Activated CD8-positive, alpha-beta memory T cell treated with anti-CD3 and anti-CD28 coated beads, Interleukin-2, amount 50 U/mL, for 1 hour (primary cell): ENCODE results near the gene ZNF423.

Experiments used
- DNase-seq: peaks from one replicate; pipeline ENCODE4 v3.0.0-alpha.2; 2020; ENCODE audit errors: extremely low read depth

ZNF423 gene

DNA sequence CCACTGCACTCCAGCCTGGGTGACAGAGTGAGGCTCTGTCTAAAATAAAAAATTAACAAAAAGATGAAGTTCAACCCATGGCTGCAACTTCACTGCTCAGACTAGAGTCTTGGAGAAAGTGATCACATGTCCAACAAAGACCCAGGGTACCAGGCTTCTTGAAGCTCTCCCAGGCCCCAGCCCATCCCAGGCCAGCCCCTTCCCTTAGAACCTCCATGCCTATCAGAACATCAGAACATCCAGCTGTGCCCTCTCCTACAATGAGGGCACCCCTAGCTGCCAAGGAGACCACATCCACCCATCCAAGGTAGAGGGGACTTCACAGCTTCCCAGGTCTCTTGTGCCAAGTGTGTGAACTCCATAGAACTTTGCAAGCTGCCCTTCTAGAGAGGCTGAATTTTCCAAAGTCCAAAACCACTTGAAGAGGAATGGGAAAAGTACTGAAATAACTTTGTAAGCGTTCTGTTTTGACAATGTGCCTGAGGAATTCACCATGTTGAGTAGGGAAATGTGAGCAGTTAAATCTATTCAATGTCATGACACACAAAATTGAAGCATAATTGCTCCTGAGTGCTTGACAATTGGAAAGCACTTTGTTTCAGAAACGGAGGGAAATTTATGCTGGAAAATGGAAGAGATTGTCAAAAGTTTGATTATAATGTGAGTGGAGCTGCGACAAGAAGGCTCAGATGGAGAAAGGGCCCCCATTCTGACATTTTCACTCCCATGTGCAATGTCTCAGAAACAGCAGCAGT lies 230.4 kb downstream of the ZNF423 start:
- DNase-seq, result no peak

GRCh38 chr16:49623501-49624266 lies 232.2 kb downstream of the ZNF423 start:
- DNase-seq, result no peak

GRCh38 chr16:49622421-49623402 lies 233.2 kb downstream of the ZNF423 start:
- DNase-seq, result no peak

DNA sequence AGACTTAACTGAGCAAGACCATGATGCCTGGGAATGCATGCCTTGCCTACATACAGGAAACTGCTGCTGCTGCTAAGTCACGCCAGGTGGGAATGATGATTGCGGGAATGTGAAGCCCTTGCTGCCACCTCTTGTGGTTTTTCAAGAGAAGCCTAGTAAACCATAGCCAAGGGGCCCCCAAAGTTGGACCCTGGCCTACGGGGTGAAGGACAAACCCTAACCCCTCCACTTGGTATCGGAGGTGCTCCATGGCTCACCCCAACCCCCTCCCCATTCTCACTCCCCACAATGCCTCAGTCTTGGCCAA lies 233.9 kb downstream of the ZNF423 start:
- no peak for DNase-seq

DNA sequence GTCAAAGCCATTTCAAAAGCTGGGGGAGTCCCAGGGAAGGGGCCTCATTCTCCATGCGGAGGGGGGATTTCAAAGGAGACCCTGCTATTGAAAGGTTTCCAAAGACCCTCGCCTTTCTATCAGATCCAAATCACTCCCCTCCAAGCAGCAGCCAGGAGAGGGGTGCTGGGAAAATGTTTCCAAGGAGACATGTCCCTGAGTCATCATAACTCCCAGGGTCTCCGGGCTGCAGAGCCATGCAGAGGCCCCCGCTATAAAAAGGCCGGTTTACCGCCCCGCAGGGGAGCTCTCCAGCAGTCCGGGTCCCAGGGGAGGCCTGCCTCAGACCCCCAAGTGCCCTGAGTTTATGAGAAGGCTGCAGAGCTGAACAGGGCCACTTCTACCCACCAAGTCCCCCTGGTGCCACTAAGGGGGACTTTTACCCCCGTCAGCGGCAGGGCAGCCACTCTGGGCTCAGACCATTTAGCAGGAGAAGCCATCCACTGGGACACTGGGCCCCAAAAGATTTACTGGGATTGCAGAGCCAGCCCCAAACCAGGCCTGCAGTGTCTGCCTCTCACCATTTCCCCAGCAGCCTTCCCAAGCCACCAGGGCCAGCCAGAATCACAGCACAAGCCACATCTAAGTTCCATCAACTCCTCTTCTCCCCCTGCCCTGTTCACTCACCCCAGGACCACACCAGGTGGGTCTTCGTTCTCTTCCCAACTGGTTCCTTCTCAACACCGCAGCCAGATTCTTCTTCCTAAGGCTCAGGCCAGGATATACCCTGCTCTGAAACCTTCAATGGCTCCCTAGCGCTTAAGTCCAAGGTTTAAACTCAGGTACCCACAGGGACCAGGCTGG lies 234.4 kb downstream of the ZNF423 start:
- no peak for DNase-seq

GRCh38 chr16:49620869-49621240 lies 235.1 kb downstream of the ZNF423 start:
- DNase-seq, result no peak

DNA sequence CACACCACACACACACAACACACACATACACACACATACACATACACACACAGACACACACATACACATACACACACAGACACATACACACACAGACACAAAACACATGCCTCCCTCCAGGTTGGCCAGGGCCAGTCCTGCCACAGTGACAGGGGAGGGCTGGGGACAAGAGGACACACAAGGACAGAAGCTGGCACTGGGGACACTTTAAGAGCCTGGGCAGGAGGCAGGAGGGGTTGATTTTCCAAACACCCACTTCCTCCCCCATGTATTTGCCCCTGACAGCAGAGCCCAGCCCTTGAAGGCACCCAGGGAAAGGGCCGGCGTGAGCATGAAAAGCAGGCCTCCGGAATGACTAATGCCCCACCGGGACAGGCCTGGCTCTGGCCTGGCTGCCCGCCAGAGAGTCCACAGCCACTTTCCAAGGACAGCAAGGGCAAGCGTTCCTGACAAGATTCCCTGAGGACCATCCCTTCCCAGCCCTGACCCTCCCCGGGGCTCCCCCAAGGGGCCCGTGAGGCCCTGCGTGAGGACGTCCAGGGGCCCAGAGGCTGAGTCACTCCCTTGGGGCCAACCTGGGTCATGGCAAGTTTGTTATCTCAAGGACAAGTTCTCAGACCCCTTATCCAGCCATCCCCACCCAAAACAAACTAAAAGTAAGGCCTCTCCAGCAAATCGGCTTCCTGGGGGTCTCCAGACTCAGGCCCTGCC lies 235.6 kb downstream of the ZNF423 start:
- no peak for DNase-seq

GRCh38 chr16:49619811-49620157 lies 236.1 kb downstream of the ZNF423 start:
- no peak for DNase-seq

GRCh38 chr16:49618955-49619354 lies 237.0 kb downstream of the ZNF423 start:
- no peak for DNase-seq

DNA sequence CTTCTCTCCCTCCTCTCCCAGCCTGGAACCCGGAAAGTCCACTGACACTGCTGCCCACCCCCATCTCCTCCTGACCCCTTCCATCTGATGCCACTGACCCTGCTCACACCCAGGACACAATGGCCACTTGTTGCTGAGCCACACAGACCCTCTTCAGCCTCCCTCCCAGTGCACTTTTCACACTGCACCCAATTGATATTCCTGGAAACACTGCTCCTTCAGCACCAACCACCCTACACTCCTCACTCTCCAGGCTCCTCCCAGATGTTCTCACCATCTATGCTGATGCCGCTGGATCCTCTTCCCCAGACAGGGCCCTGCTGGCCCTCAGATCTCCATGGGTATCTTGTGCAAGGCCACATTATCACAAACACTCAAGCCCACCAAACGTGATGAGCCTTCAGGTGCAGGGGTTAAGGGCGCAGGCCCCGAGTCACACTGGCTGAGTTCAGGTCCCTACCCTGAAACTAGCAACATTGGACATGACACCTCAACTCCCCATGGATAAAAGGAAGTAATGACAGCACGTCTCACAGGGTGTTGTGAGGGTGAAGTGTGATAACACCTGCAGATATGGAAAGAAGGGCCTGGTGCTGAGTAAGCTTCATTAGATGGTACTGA lies 238.1 kb downstream of the ZNF423 start:
- DNase-seq, result no peak

GRCh38 chr16:49617016-49617629 lies 238.8 kb downstream of the ZNF423 start:
- no peak for DNase-seq

DNA sequence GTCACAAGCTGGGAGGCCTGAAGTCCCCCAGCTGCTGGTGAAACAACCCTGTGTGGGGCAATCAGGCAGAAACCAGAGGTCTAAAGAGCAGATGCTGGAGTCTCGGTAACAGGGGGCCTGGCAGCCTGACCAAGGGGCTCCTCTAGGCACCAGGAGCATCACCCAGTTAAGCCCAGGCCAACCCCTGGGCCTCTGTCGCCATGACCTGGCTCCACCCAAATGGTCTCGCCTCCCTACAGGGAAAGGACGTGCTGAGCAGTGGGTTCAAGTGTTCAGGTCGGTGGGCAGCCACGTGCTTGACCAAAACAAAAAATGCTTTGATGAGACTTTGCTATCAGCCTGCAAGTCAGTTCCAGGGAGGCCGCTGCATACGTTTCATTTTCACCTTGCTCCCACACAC lies 240.3 kb downstream of the ZNF423 start:
- no peak for DNase-seq

- DNase-seq, result no peak
Measured at GRCh38 chr16:49610983-49611382, 244.9 kb downstream of the ZNF423 start.

DNA sequence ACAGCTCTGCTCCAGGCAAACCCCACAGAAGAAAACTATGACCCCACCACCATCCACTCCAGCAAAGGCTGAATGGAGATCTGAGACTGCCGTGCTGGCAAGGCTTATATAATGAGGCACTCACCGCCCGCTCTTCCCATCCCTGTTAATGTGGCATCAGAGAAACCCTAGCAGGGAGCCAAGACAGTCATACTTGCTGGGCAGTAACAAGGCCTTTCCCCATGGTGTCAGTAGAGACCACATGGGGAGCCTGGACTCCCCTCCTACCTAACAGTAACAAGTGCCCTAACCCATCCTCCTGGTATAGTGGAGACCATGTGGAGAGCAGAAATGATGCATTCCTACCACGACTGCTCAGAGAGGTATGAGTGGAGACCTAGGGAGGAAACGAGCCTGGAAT lies 247.1 kb downstream of the ZNF423 start:
- no peak for DNase-seq

DNA sequence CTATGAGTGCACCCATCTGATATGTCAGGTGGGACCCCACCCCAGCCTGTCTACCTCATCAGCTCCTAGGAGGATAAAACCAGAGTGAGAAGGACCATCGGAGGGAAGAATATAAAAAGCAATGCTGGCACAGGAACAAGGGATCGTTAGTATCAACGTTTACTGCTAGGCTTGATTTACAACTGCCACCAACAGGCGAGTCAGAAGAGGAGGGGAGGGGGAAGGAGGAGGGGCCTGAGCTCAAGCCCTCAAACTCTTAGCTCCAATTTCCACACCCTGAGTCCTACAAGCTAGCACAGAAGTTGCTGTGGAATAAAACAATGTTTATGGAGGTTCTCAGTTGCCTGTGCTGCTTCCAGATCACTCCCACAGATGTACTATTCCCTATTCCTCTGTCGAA lies 247.8 kb downstream of the ZNF423 start:
- no peak for DNase-seq

DNA sequence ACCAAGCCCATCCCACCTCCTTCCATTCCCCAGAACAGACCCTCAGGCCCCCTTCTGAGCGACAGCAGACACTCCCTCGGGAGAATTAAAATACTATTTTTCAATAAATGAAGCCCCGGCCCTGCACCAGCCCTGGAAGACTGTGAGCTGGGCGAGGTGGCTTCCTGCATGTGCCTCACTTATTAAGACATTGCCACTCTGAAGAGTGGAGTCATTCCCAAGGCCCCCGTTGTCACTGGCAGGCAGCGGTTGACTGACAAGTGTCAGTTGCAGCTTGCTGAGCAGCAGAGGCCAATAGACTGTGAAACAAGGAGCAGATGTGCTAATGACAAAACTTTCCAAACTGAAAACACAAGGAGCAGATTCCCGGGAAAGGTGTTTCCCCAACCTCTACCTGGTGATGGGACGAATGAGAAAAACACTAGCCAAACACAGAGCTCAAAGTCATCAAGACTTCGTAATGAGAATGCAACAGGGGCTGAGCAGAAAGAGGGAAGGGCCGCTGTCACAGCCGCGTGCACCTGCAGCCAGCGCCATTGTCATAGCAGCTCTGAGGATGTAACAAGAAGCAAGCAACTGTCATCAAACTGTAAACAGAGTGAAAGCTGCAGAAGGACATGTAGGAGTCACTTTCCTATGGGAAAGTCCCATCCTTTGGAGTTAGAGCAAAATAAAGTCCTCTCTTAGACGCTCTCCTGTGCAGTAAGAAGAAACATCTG lies 250.2 kb downstream of the ZNF423 start:
- DNase-seq, result no peak

DNA sequence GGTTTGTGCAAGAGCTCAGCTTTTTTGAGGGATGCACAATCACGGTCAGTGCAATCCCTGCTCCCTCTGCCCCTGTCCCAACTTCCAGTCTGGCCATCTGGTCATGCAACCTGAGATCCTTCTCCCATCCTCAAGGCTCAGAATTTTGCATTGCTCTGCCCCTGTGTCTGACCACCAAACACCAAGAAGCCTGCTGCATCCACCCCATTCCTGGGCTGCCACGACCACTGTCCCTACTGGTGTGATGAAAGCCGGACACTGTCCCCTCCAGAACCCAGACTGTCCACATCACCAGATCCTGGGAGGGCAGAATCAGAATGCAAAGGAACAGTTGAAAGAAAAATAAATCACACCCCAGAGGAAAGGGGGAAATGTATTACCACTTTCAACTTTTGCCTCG lies 251.3 kb downstream of the ZNF423 start:
- no peak for DNase-seq

DNA sequence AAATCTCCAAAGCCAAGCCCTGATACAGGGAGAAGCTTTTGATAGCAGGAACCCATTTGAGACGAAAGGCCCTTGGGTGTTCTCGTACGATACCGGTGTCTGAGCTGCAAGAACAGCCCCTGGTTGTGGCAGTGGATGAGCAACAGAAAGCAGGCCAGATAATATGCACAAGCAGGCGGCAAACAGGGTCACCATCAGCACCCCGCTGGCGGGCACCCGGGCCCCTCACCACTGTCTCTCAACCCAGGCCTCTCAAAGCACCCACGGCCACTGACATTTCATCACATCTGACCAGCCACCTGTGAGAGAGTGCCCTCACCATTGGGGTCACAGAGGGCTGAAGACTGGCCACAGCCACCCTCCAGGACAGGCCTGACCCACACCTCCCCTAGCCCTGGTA lies 252.0 kb downstream of the ZNF423 start:
- no peak for DNase-seq

DNA sequence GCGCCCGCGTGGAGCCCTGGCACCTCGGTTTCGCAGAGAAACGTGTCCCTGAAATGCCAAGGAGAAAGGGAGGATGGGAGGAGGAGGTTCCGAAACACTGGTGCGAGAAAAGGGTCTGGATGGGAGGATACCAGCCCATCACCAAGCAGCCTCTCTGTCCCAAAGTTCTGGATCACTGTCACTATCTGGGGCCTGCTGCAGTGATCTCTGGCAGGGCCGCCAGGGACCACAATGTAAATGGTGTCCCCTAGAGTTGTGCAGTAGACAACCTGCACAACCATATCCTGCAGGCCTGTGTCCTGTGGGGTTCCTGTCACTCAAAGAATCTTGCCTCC lies 253.0 kb downstream of the ZNF423 start:
- DNase-seq, result no peak
